PC-3 (cell line): Measurements from ENCODE around the gene MOB2. TPM values are rescaled to one million over a fixed set of nuclear protein-coding genes. Genes with fewer than 3 reads are reported as not detected.

Experiments used
- ATAC-seq: fragments of 200-7000 bp; cut with Tn5 transposase; 2 replicates; pipeline ENCODE4 v1.9.1; 2020; ENCODE audit warnings: mild to moderate bottlenecking, moderate library complexity
- BruUV-seq: library from RNA; stranded (reverse); fragments of 400-500 nt; replicated peaks from 2 replicates; lab custom pipeline; 2021; lab: Mats Ljungman, UMichigan
- CTCF ChIA-PET: fragments of 300-600 bp; sonication (Branson Sonifier 250); formaldehyde crosslinking; loops from one replicate; lab custom pipeline; 2022; ENCODE audit warnings: antibody characterized with exemption; lab: Charles Lee
- POLR2A ChIA-PET: fragments of 300-600 bp; sonication (Branson Sonifier 250); formaldehyde crosslinking; loops from one replicate; lab custom pipeline; 2022; ENCODE audit warnings: antibody characterized with exemption; ENCODE audit not compliant: unreplicated experiment; lab: Charles Lee
- DNase-seq: peaks from one replicate; pipeline ENCODE4 v3.0.0-alpha.2; 2015
- H2AFZ ChIP-seq: fragments of 300-600 bp; sonication (generic); 2 replicates; pipeline ENCODE4 v1.6.0; 2016; ENCODE audit warnings: antibody characterized with exemption, low read length
- H3F3A ChIP-seq: fragments of 300-600 bp; sonication (generic); one replicate; pipeline ENCODE4 v1.6.0; 2017; ENCODE audit warnings: antibody characterized with exemption, low read length, control low read depth, mild to moderate bottlenecking; ENCODE audit not compliant: unreplicated experiment
- H3K27ac ChIP-seq: fragments of 300-600 bp; sonication (generic); 2 replicates; pipeline ENCODE4 v1.5.1; 2016; ENCODE audit warnings: mild to moderate bottlenecking, low read length
- H3K27me3 ChIP-seq: fragments of 300-600 bp; sonication (generic); 2 replicates; pipeline ENCODE4 v1.6.1; 2016; ENCODE audit warnings: low read length, mixed read lengths
- H3K36me3 ChIP-seq: fragments of 300-600 bp; sonication (generic); 2 replicates; pipeline ENCODE4 v1.6.1; 2016; ENCODE audit warnings: low read depth, mixed run types, low read length, mixed read lengths
- H3K4me1 ChIP-seq: fragments of 300-600 bp; sonication (generic); 2 replicates; pipeline ENCODE4 v1.5.1; 2016; ENCODE audit warnings: low read length; ENCODE audit not compliant: insufficient read depth
- H3K4me2 ChIP-seq: fragments of 300-600 bp; sonication (generic); 2 replicates; pipeline ENCODE4 v1.6.0; 2016; ENCODE audit warnings: low read length
- H3K4me3 ChIP-seq: fragments of 300-600 bp; sonication (generic); 2 replicates; pipeline ENCODE4 v1.5.1; 2016; ENCODE audit warnings: mild to moderate bottlenecking, low read length, mixed read lengths
- H3K79me2 ChIP-seq: fragments of 300-600 bp; sonication (generic); 2 replicates; pipeline ENCODE4 v1.6.1; 2017; ENCODE audit warnings: low read length, mixed read lengths
- H3K9ac ChIP-seq: fragments of 300-600 bp; sonication (generic); 2 replicates; pipeline ENCODE4 v1.6.0; 2016; ENCODE audit warnings: mild to moderate bottlenecking, low read length
- H3K9me2 ChIP-seq: fragments of 300-600 bp; sonication (generic); replicated peaks from 2 replicates; pipeline ENCODE4 v1.6.1; 2016; ENCODE audit warnings: mixed run types, low read length, mixed read lengths
- H3K9me3 ChIP-seq: fragments of 300-600 bp; sonication (generic); 2 replicates; pipeline ENCODE4 v1.6.1; 2016; ENCODE audit warnings: low read length, mixed read lengths
- H4K20me1 ChIP-seq: fragments of 300-600 bp; sonication (generic); 2 replicates; pipeline ENCODE4 v1.6.1; 2016; ENCODE audit warnings: low read length, mixed read lengths
- CTCF ChIP-seq: fragments of 300-600 bp; sonication (generic); conservative IDR thresholded peaks from 2 replicates; pipeline ENCODE4 v1.5.1; 2017; ENCODE audit warnings: antibody characterized with exemption, low read depth, mild to moderate bottlenecking, low read length
- EZH2 ChIP-seq: fragments of 300-600 bp; sonication (generic); IDR thresholded peaks from one replicate; pipeline ENCODE4 v1.6.1; 2017; ENCODE audit warnings: antibody characterized with exemption, mild to moderate bottlenecking, low read length; ENCODE audit not compliant: unreplicated experiment
- EZH2phosphoT487 ChIP-seq: fragments of 300-600 bp; sonication (generic); IDR thresholded peaks from 2 replicates; pipeline ENCODE4 v1.6.1; 2018; ENCODE audit warnings: mild to moderate bottlenecking, antibody characterized with exemption, low read length, borderline replicate concordance
- intact Hi-C: fragments of 100-400 bp; cut with micrococcal nuclease; formaldehyde crosslinking; loops from 2 replicates; pipeline ENCODE4 v1.9.0; 2023
- total RNA-seq: library from RNA; depleted of rRNA; stranded (reverse); fragments of >200 nt; gene quantifications from 2 replicates; pipeline ENCODE4 v1.2.3, GENCODE V29; 2014

Gene MOB2
- total RNA-seq, 1 experiment from 2014 or later: 31.0 TPM

GRCh38 chr11:1458340-1459218, 28.0 kb downstream of the MOB2 start:
- CTCF ChIA-PET: interaction anchor here (0.6 kb wide), 1 partner anchor 94 kb away, joined by 7 read pairs; no protein-coding TSS in a partner anchor
- POLR2A ChIA-PET: no interaction called here
- ATAC-seq (peak; percentile 63), DNase-seq (peak; percentile 4)
- H3K79me2 ChIP-seq: no peaks in the 10 kb centered on the region
- no peaks in the 10 kb centered on the region for H3K27me3 ChIP-seq
- no peaks in the 10 kb centered on the region for H3K36me3 ChIP-seq
- H3K9me2 ChIP-seq: no peaks in the 10 kb centered on the region
- H4K20me1 ChIP-seq: no peaks in the 10 kb centered on the region
- intact Hi-C loops: no loop called here
- H3K4me2 ChIP-seq: no peak overlapping the region
- TF ChIP-seq CTCF (peak; percentile 55), EZH2phosphoT487 (no peak)
- BruUV-seq: no TSS peak
- no peak overlapping the region for H2AFZ ChIP-seq
- H3K27ac ChIP-seq: no peak overlapping the region
- no peaks in the 10 kb centered on the region for H3K4me1 ChIP-seq
- no peak overlapping the region for H3K4me3 ChIP-seq
- no peak overlapping the region for H3K9ac ChIP-seq
- H3F3A ChIP-seq: no peaks in the 10 kb centered on the region
- no peaks in the 10 kb centered on the region for H3K9me3 ChIP-seq

GRCh38 chr11:1457856-1458255, 28.7 kb downstream of the MOB2 start:
- H4K20me1 ChIP-seq: no peaks in the 10 kb centered on the region
- H3F3A ChIP-seq: no peaks in the 10 kb centered on the region
- no peaks in the 10 kb centered on the region for H3K4me1 ChIP-seq
- no peak overlapping the region for H2AFZ ChIP-seq
- BruUV-seq: no TSS peak
- H3K9me2 ChIP-seq: no peaks in the 10 kb centered on the region
- ATAC-seq (no peak), DNase-seq (no peak)
- H3K36me3 ChIP-seq: no peaks in the 10 kb centered on the region
- intact Hi-C loops: no loop called here
- no peak overlapping the region for H3K4me2 ChIP-seq
- H3K27ac ChIP-seq: no peak overlapping the region
- no peaks in the 10 kb centered on the region for H3K79me2 ChIP-seq
- H3K9ac ChIP-seq: no peak overlapping the region
- no peaks in the 10 kb centered on the region for H3K9me3 ChIP-seq
- H3K4me3 ChIP-seq: no peak overlapping the region
- H3K27me3 ChIP-seq: no peaks in the 10 kb centered on the region
- CTCF ChIA-PET: no interaction called here
- TF ChIP-seq EZH2phosphoT487 (no peak), EZH2 (no peak), CTCF (no peak)
- POLR2A ChIA-PET: no interaction called here

GRCh38 chr11:1457326-1457680, 29.3 kb downstream of the MOB2 start:
- intact Hi-C loops: no loop called here

More at GRCh38 chr11:1457326-1457680, 29.3 kb downstream of the MOB2 start:
- H3K4me1 ChIP-seq: no peaks in the 10 kb centered on the region
- BruUV-seq: no TSS peak
- no peaks in the 10 kb centered on the region for H3K79me2 ChIP-seq
- no peak overlapping the region for H3K4me2 ChIP-seq
- no peak overlapping the region for H3K27ac ChIP-seq
- CTCF ChIA-PET: no interaction called here
- H3K27me3 ChIP-seq: no peaks in the 10 kb centered on the region
- H3F3A ChIP-seq: no peaks in the 10 kb centered on the region
- no peak overlapping the region for H3K4me3 ChIP-seq
- no peaks in the 10 kb centered on the region for H3K36me3 ChIP-seq
- H3K9me2 ChIP-seq: no peaks in the 10 kb centered on the region
- ATAC-seq: no peak
- H2AFZ ChIP-seq: no peak overlapping the region
- POLR2A ChIA-PET: no interaction called here
- H3K9me3 ChIP-seq: no peaks in the 10 kb centered on the region
- DNase-seq: no peak
- no peaks in the 10 kb centered on the region for H4K20me1 ChIP-seq
- TF ChIP-seq EZH2 (no peak), EZH2phosphoT487 (no peak), CTCF (no peak)
- no peak overlapping the region for H3K9ac ChIP-seq
